ENCODE measurements around the gene FNBP1L. TPM values are rescaled to one million over a fixed set of nuclear protein-coding genes. Genes with fewer than 3 reads are reported as not detected.

Gene FNBP1L
- total RNA-seq, 2 donors from 2014 or later, result 1.3 to 1.6 TPM

GRCh38 chr1:93554883-93555872 is 107.3 kb downstream of the FNBP1L start:
- H3K27me3 Mint-ChIP-seq (ENCODE audit: low read depth), result peaks cover 5% of the 10 kb centered on the region
- ATAC-seq (replicated peaks in 1 of 2), result no peak
- no peaks in the 10 kb centered on the region for H3K9me3 Mint-ChIP-seq
- peaks cover 11% of the 10 kb centered on the region for H3K4me1 Mint-ChIP-seq (ENCODE audit: low read depth)
- H3K27ac Mint-ChIP-seq, result no peak overlapping the region
- no peak for DNase-seq
- no peak overlapping the region for H3K4me3 Mint-ChIP-seq
- no peaks in the 10 kb centered on the region for H3K36me3 Mint-ChIP-seq (ENCODE audit: insufficient read depth in 2 of 2)

- no peaks in the 10 kb centered on the region for H3K9me3 Mint-ChIP-seq
- peaks cover 11% of the 10 kb centered on the region for H3K4me1 Mint-ChIP-seq (ENCODE audit: low read depth)
- no peak overlapping the region for H3K27ac Mint-ChIP-seq
- DNase-seq, result no peak
- H3K27me3 Mint-ChIP-seq (ENCODE audit: low read depth), result peaks cover 5% of the 10 kb centered on the region
- no peak overlapping the region for H3K4me3 Mint-ChIP-seq
- H3K36me3 Mint-ChIP-seq (ENCODE audit: insufficient read depth in 2 of 2), result no peaks in the 10 kb centered on the region
- no peak for ATAC-seq (replicated peaks in 1 of 2)
Observed at GRCh38 chr1:93556291-93556690, 108.4 kb downstream of the FNBP1L start.

GRCh38 chr1:93559045-93559444 is 111.1 kb downstream of the FNBP1L start:
- Mint-ChIP-seq H3K4me3 (no peak overlapping the region), H3K9me3 (no peaks in the 10 kb centered on the region), H3K36me3 (ENCODE audit: insufficient read depth in 2 of 2) (no peaks in the 10 kb centered on the region), H3K27me3 (ENCODE audit: low read depth) (no peaks in the 10 kb centered on the region), H3K27ac (no peak overlapping the region), H3K4me1 (ENCODE audit: low read depth) (peaks cover 11% of the 10 kb centered on the region)
- DNase-seq (no peak), ATAC-seq (replicated peaks in 1 of 2) (no peak)

- Mint-ChIP-seq H3K36me3 (ENCODE audit: insufficient read depth in 2 of 2) (no peaks in the 10 kb centered on the region), H3K27ac (no peak overlapping the region), H3K4me1 (ENCODE audit: low read depth) (peaks cover 7% of the 10 kb centered on the region), H3K27me3 (ENCODE audit: low read depth) (no peaks in the 10 kb centered on the region), H3K9me3 (no peaks in the 10 kb centered on the region), H3K4me3 (no peak overlapping the region)
- ATAC-seq (replicated peaks in 1 of 2) (no peak), DNase-seq (no peak)
Observed at GRCh38 chr1:93559695-93560094, 111.8 kb downstream of the FNBP1L start.

- no peak for DNase-seq
- ATAC-seq (replicated peaks in 1 of 2), result no peak
- no peaks in the 10 kb centered on the region for H3K9me3 Mint-ChIP-seq
- H3K27me3 Mint-ChIP-seq (ENCODE audit: low read depth), result no peaks in the 10 kb centered on the region
- no peaks in the 10 kb centered on the region for H3K36me3 Mint-ChIP-seq (ENCODE audit: insufficient read depth in 2 of 2)
- no peak overlapping the region for H3K4me3 Mint-ChIP-seq
- H3K27ac Mint-ChIP-seq, result no peak overlapping the region
- peaks cover 4% of the 10 kb centered on the region for H3K4me1 Mint-ChIP-seq (ENCODE audit: low read depth)
Observed at GRCh38 chr1:93565496-93566206, 117.7 kb downstream of the FNBP1L start.

- ATAC-seq (replicated peaks in 1 of 2) (no peak), DNase-seq (no peak)
- no peak overlapping the region for H3K27ac Mint-ChIP-seq
- no peak overlapping the region for H3K4me3 Mint-ChIP-seq
- no peaks in the 10 kb centered on the region for H3K36me3 Mint-ChIP-seq (ENCODE audit: insufficient read depth in 2 of 2)
- no peaks in the 10 kb centered on the region for H3K27me3 Mint-ChIP-seq (ENCODE audit: low read depth)
- H3K9me3 Mint-ChIP-seq, result no peaks in the 10 kb centered on the region
- H3K4me1 Mint-ChIP-seq (ENCODE audit: low read depth), result peaks cover 4% of the 10 kb centered on the region
Observed at GRCh38 chr1:93566227-93566626, 118.3 kb downstream of the FNBP1L start.

GRCh38 chr1:93567255-93567918 is 119.5 kb downstream of the FNBP1L start:
- no peak for DNase-seq
- H3K4me3 Mint-ChIP-seq, result no peak overlapping the region
- ATAC-seq (replicated peaks in 1 of 2), result peak in 1 of 2 donors; percentile 33

GRCh38 chr1:93569489-93569888 is 121.6 kb downstream of the FNBP1L start:
- no peak overlapping the region for H3K4me3 Mint-ChIP-seq
- no peak for DNase-seq
- H3K27ac Mint-ChIP-seq, result no peak overlapping the region
- peaks cover 4% of the 10 kb centered on the region for H3K4me1 Mint-ChIP-seq (ENCODE audit: low read depth)
- no peak for ATAC-seq (replicated peaks in 1 of 2)
- H3K27me3 Mint-ChIP-seq (ENCODE audit: low read depth), result no peaks in the 10 kb centered on the region
- no peaks in the 10 kb centered on the region for H3K36me3 Mint-ChIP-seq (ENCODE audit: insufficient read depth in 2 of 2)
- H3K9me3 Mint-ChIP-seq, result no peaks in the 10 kb centered on the region

More at GRCh38 chr1:93567255-93567918, 119.5 kb downstream of the FNBP1L start:
- no peaks in the 10 kb centered on the region for H3K9me3 Mint-ChIP-seq
- H3K36me3 Mint-ChIP-seq (ENCODE audit: insufficient read depth in 2 of 2), result no peaks in the 10 kb centered on the region
- no peaks in the 10 kb centered on the region for H3K27me3 Mint-ChIP-seq (ENCODE audit: low read depth)
- H3K27ac Mint-ChIP-seq, result no peak overlapping the region
- peaks cover 4% of the 10 kb centered on the region for H3K4me1 Mint-ChIP-seq (ENCODE audit: low read depth)

- no peak overlapping the region for H3K4me3 Mint-ChIP-seq
- no peaks in the 10 kb centered on the region for H3K36me3 Mint-ChIP-seq (ENCODE audit: insufficient read depth in 2 of 2)
- no peaks in the 10 kb centered on the region for H3K27me3 Mint-ChIP-seq (ENCODE audit: low read depth)
- no peaks in the 10 kb centered on the region for H3K9me3 Mint-ChIP-seq
- H3K4me1 Mint-ChIP-seq (ENCODE audit: low read depth), result peaks cover 4% of the 10 kb centered on the region
- no peak for DNase-seq
- H3K27ac Mint-ChIP-seq, result no peak overlapping the region
- no peak for ATAC-seq (replicated peaks in 1 of 2)
Observed at GRCh38 chr1:93571623-93572310, 123.8 kb downstream of the FNBP1L start.

GRCh38 chr1:93573940-93574469 is 126.1 kb downstream of the FNBP1L start:
- Mint-ChIP-seq H3K9me3 (no peaks in the 10 kb centered on the region), H3K27ac (peak overlapping the region; percentile 36), H3K4me1 (ENCODE audit: low read depth) (no peaks in the 10 kb centered on the region), H3K4me3 (no peak overlapping the region), H3K36me3 (ENCODE audit: insufficient read depth in 2 of 2) (no peaks in the 10 kb centered on the region), H3K27me3 (ENCODE audit: low read depth) (no peaks in the 10 kb centered on the region)
- DNase-seq (no peak), ATAC-seq (replicated peaks in 1 of 2) (no peak)

- ATAC-seq (replicated peaks in 1 of 2), result no peak
- DNase-seq, result no peak
- Mint-ChIP-seq H3K4me1 (ENCODE audit: low read depth) (no peaks in the 10 kb centered on the region), H3K9me3 (no peaks in the 10 kb centered on the region), H3K4me3 (no peak overlapping the region), H3K36me3 (ENCODE audit: insufficient read depth in 2 of 2) (no peaks in the 10 kb centered on the region), H3K27me3 (ENCODE audit: low read depth) (no peaks in the 10 kb centered on the region), H3K27ac (no peak overlapping the region)
Observed at GRCh38 chr1:93574511-93574910, 126.6 kb downstream of the FNBP1L start.

- H3K36me3 Mint-ChIP-seq (ENCODE audit: insufficient read depth in 2 of 2), result no peaks in the 10 kb centered on the region
- ATAC-seq (replicated peaks in 1 of 2), result no peak
- no peaks in the 10 kb centered on the region for H3K4me1 Mint-ChIP-seq (ENCODE audit: low read depth)
- no peak overlapping the region for H3K4me3 Mint-ChIP-seq
- H3K27me3 Mint-ChIP-seq (ENCODE audit: low read depth), result no peaks in the 10 kb centered on the region
- H3K27ac Mint-ChIP-seq, result no peak overlapping the region
- no peaks in the 10 kb centered on the region for H3K9me3 Mint-ChIP-seq
- no peak for DNase-seq
Observed at GRCh38 chr1:93574991-93575390, 127.1 kb downstream of the FNBP1L start.

All from activated T-cell treated with anti-CD3 and anti-CD28 coated beads, Interleukin-2, amount 50 U/mL, for 72 hours (primary cell).